AG04450 (cell line): ENCODE measurements around the gene CADM2. TPM values are rescaled to one million over a fixed set of nuclear protein-coding genes. Genes with fewer than 3 reads are reported as not detected.

Source experiments
- CTCF ChIA-PET: fragments of 300-600, 350-600 bp; formaldehyde crosslinking; extraction: SDS; loops from one replicate; lab custom pipeline; 2022; ENCODE audit warnings: antibody characterized with exemption, inconsistent platforms; lab: Charles Lee
- POLR2A ChIA-PET: fragments of 350-600 bp; formaldehyde crosslinking; extraction: SDS; loops from one replicate; lab custom pipeline; 2021; ENCODE audit warnings: antibody characterized with exemption, inconsistent platforms; lab: Yijun Ruan, JAX
- DNase-seq: peaks from one replicate; pipeline ENCODE4 v3.0.0-alpha.2; 2011; ENCODE audit warnings: low read depth, low spot score
- H3K27ac ChIP-seq: one replicate; pipeline ENCODE4 v1.5.1; 2012; ENCODE audit warnings: low read depth, low read length, control low read depth
- H3K27me3 ChIP-seq: one replicate; pipeline ENCODE4 v1.6.0; 2012; ENCODE audit warnings: low read length; ENCODE audit not compliant: control insufficient read depth, insufficient read depth
- H3K4me3 ChIP-seq: 2 replicates; pipeline ENCODE4 v1.5.1; 2011; ENCODE audit warnings: mild to moderate bottlenecking, low read depth, low read length, control low read depth
- H3K9me3 ChIP-seq: 2 replicates; pipeline ENCODE4 v1.5.1; 2012; ENCODE audit warnings: low read length; ENCODE audit not compliant: control insufficient read depth, insufficient read depth
- polyA plus RNA-seq: library from polyadenylated mRNA; depleted of rRNA; stranded (reverse); fragments of >200 nt; gene quantifications from 2 replicates; pipeline ENCODE4 v1.2.3, GENCODE V29; 2011
- TF ChIP-seq, protein P1 (sequence below): IDR thresholded peaks from 2 replicates; pipeline ENCODE4 v1.5.1; 2011; ENCODE audit warnings: low read depth, low read length, control low read depth, inconsistent platforms

CADM2 gene
- polyA plus RNA-seq, 1 experiment: not detected

DNA sequence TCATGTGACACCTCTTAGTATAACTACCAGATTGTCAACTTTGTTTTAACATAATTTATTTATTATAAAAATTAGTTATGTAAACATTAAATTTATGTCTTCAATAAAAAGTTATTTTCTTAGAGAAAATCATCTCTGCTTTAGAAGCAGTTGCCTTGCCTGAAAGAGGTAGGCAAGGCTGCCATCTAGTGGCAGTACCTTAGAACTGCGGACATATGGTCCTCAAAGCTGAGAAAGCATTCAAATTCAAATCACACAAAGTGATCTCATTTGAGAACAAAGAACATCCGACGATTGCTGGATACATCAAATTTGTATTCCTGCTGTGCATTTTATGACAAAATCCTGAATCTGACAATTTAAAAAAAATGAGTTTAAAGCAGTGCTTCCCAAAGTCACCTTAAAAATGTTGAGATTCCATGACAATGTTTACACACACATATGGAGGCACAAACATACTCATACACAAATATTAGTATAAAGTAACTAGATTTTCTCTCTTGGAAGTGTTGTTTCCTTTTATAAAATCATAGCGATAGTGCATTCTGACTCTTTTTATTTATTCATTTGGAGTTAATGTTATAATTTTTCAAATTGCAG, 617.4 kb downstream of the CADM2 start:
- H3K27me3 ChIP-seq: no peaks in the 10 kb centered on the region
- TF ChIP-seq, protein P1, sequence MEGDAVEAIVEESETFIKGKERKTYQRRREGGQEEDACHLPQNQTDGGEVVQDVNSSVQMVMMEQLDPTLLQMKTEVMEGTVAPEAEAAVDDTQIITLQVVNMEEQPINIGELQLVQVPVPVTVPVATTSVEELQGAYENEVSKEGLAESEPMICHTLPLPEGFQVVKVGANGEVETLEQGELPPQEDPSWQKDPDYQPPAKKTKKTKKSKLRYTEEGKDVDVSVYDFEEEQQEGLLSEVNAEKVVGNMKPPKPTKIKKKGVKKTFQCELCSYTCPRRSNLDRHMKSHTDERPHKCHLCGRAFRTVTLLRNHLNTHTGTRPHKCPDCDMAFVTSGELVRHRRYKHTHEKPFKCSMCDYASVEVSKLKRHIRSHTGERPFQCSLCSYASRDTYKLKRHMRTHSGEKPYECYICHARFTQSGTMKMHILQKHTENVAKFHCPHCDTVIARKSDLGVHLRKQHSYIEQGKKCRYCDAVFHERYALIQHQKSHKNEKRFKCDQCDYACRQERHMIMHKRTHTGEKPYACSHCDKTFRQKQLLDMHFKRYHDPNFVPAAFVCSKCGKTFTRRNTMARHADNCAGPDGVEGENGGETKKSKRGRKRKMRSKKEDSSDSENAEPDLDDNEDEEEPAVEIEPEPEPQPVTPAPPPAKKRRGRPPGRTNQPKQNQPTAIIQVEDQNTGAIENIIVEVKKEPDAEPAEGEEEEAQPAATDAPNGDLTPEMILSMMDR: peak; percentile 90
- ChIA-PET CTCF (interaction anchor here (0.6 to 3.6 kb wide), 7 partner anchors 9 to 58 kb away, joined by 3 to 19 read pairs (median 4); no protein-coding TSS in a partner anchor), POLR2A (no interaction called here)
- no peaks in the 10 kb centered on the region for H3K9me3 ChIP-seq
- no peak overlapping the region for H3K4me3 ChIP-seq
- no peak overlapping the region for H3K27ac ChIP-seq
- DNase-seq: peak; percentile 11

DNA sequence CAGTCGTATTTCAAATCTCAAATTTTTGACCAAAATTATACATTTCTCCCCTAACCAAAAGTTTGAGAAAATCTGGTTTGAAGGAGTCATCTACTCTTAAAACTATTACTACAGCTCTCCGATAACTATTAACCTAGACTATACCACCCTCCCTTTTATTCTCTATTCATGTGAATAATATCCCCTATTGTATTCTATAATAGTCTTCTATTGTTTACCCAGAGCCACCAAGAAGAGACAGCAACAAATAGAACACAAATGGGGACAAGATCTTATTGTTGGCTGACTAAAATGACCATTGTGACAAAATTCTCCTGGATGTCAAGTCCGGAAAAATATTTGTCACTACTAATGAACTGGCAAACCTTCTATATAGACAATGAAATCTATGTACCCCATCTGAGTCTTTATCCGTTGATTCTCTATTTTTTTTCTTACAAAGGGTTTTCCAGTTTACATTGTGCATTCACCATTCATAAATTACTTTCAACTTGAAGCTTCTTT, 618.0 kb downstream of the CADM2 start:
- Histone ChIP-seq H3K27ac (no peak overlapping the region), H3K4me3 (no peak overlapping the region), H3K9me3 (no peaks in the 10 kb centered on the region), H3K27me3 (no peaks in the 10 kb centered on the region)
- ChIA-PET CTCF (interaction anchor here (0.6 to 3.6 kb wide), 6 partner anchors 8 to 57 kb away, joined by 3 to 19 read pairs (median 4); no protein-coding TSS in a partner anchor), POLR2A (no interaction called here)
- TF ChIP-seq, protein P1: no peak
- DNase-seq: no peak

DNA sequence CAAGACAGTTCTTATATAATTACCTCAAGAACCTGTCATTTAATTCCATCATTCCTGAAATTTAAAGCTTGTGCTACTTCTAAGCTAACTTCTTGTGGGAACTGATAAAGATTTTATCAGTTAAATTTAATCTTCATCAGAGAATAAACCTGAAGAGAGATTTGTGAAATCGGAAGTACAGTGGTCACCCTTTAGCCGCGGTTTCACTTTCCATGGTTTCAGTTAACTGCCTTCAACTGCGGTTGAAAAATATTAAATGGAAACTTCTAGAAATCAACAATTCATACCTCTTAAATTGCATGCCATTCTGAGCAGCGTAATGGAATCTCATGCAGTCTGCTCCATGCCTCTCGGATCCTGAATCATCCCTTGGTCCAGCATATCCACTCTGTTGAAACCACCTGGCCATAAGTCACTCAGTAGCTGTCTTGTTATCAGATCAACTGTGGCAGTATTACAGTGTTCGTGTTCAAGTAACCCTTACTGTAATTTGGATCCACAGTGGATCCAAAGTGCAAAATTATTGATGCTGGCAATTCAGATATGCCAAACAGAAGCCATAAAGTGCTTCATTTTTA, 626.1 kb downstream of the CADM2 start:
- Histone ChIP-seq H3K4me3 (no peak overlapping the region), H3K27ac (no peak overlapping the region), H3K27me3 (no peaks in the 10 kb centered on the region), H3K9me3 (no peaks in the 10 kb centered on the region)
- no peak for DNase-seq
- CTCF ChIA-PET: interaction anchor here (1.3 kb wide), 1 partner anchor 9 kb away, joined by 4 read pairs; no protein-coding TSS in a partner anchor
- TF ChIP-seq, protein P1: no peak
- POLR2A ChIA-PET: no interaction called here

DNA sequence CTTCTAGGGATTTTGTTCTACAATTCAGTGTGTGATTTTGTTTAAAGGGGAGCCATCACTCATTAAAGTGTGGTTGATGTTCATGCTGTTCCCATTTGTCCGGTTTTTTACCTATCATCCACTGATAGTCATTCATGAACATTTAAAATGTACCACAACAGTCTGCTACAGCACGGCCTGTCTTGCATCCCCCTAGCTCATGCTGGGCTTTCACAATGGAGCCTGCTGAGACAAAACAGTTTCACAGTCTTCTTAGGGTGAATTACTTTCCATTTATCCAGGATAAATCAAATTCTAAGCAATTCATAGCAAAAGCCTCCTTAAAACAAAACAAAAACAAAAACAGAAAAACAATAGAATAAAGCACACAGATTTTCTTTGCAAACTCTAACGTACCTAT, 627.2 kb downstream of the CADM2 start:
- Histone ChIP-seq H3K27me3 (no peaks in the 10 kb centered on the region), H3K4me3 (no peak overlapping the region), H3K27ac (no peak overlapping the region), H3K9me3 (no peaks in the 10 kb centered on the region)
- DNase-seq: no peak
- TF ChIP-seq, protein P1: no peak
- ChIA-PET CTCF (interaction anchor here (1.3 kb wide), 1 partner anchor 10 kb away, joined by 4 read pairs; no protein-coding TSS in a partner anchor), POLR2A (no interaction called here)

DNA sequence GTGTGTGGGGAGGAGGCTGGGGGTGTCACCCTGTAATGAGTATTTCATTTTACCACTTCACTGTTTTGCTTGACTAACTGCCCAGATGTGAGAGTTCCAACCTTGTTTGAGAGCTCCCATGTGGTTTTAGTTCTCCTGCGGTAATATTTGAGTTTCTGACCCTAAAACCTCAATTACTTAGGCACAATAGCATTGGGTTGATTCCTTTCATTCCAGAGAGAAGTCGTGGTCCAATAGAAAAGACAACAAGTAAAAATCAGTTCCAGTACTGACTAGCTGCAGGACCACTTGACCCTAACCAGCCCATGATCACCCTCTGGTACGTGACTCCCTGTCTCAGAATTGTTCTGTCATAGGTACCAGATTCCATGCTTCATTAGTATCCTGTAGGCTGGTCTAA, 630.4 kb downstream of the CADM2 start:
- Histone ChIP-seq H3K27me3 (no peaks in the 10 kb centered on the region), H3K27ac (no peak overlapping the region), H3K9me3 (no peaks in the 10 kb centered on the region), H3K4me3 (no peak overlapping the region)
- ChIA-PET CTCF (no interaction called here), POLR2A (no interaction called here)
- no peak for DNase-seq
- TF ChIP-seq, protein P1: no peak
